ENCODE results near the gene CHP2.
"Not testable (repeated sequence)": the region's sequence is repeated elsewhere in the genome, so short reads cannot be mapped to it uniquely, and the experiment has no call there.

- TF ChIP-seq CTCF (IDR thresholded peaks at IDR 0.05; ENCODE audit: borderline replicate concordance, extremely low read depth, low read length, poor library complexity, severe bottlenecking); EZH2 (IDR thresholded peaks at IDR 0.05; ENCODE audit: borderline replicate concordance, low read depth, low read length, severe bottlenecking): not testable (repeated sequence)
Measured at GRCh38 chr16:23722613-23723240, 32.1 kb upstream of the CHP2 start.

All from DND-41 (cell line).